Breast epithelium (tissue), 4 donors: Measurements from ENCODE around the gene EML6. TPM values are rescaled to one million over a fixed set of nuclear protein-coding genes. Genes with fewer than 3 reads are reported as not detected.

Source experiments
- DNase-seq, 2 donors: peaks; one replicate each; pipeline ENCODE4 v3.0.0-alpha.2; 2019; ENCODE audit warnings: low spot score in 2 of 2
- H3K27ac ChIP-seq, 2 donors: fragments of 200-600 bp; sonication (generic) in 1 of 2; one replicate each; pipeline ENCODE4 v1.5.1; 2016 to 2019; ENCODE audit warnings: mild to moderate bottlenecking in 1 of 2
- H3K27me3 ChIP-seq, 2 donors: fragments of 200-600 bp; sonication (generic) in 1 of 2; one replicate each; pipeline versions ENCODE4 v1.5.1 to v1.6.0; 2017 to 2019; ENCODE audit warnings: control low read depth in 1 of 2, mild to moderate bottlenecking in 1 of 2
- H3K36me3 ChIP-seq: fragments of 200-600 bp; one replicate; pipeline ENCODE4 v1.5.1; 2019
- H3K4me1 ChIP-seq, 2 donors: fragments of 200-600 bp; sonication (generic); one replicate each; pipeline ENCODE4 v1.5.1; 2016 to 2019; ENCODE audit warnings: control low read depth in 1 of 2
- H3K4me3 ChIP-seq, 3 donors: fragments of 200-600 bp; sonication (generic); 1 replicate in 2 of 3; 2 replicates in 1 of 3; pipeline ENCODE4 v1.5.1; 2016 to 2019; ENCODE audit warnings: mild to moderate bottlenecking in 3 of 3, moderate library complexity in 2 of 3
- H3K9me3 ChIP-seq, 2 donors: fragments of 200-600 bp; sonication (generic) in 1 of 2; one replicate each; pipeline ENCODE4 v1.5.1; 2016 to 2019; ENCODE audit warnings: control low read depth in 1 of 2
- POLR2A ChIP-seq: fragments of 450-650 bp; IDR thresholded peaks from one replicate; pipeline ENCODE4 v1.6.1; 2016; ENCODE audit warnings: antibody characterized with exemption, mild to moderate bottlenecking, moderate library complexity
- POLR2AphosphoS5 ChIP-seq, 3 donors: sonication (generic); formaldehyde crosslinking; IDR thresholded peaks; one replicate each; pipeline ENCODE4 v1.6.1; 2017; ENCODE audit warnings: antibody characterized with exemption in 3 of 3
- intact Hi-C: fragments of 100-400 bp; cut with DNase I; formaldehyde crosslinking; loops from one replicate; pipeline ENCODE4 v1.15.1; 2023; ENCODE audit warnings: low total_unique reads
- total RNA-seq, 3 donors: library from RNA; depleted of rRNA; stranded (reverse); fragments of >200 nt; gene quantifications; one replicate each; pipeline ENCODE4 v1.1.0, GENCODE V29; 2016
- TF ChIP-seq, protein P1 (sequence below), 3 donors: fragments of 450-650 bp; IDR thresholded peaks; one replicate each; pipeline ENCODE4 v1.5.1; 2016 to 2017; ENCODE audit warnings: antibody characterized with exemption in 3 of 3, mild to moderate bottlenecking in 3 of 3, moderate library complexity in 3 of 3

Gene EML6
- total RNA-seq, 3 donors from 2014 or later: 1.9 to 5.9 (median 2.3) TPM

DNA sequence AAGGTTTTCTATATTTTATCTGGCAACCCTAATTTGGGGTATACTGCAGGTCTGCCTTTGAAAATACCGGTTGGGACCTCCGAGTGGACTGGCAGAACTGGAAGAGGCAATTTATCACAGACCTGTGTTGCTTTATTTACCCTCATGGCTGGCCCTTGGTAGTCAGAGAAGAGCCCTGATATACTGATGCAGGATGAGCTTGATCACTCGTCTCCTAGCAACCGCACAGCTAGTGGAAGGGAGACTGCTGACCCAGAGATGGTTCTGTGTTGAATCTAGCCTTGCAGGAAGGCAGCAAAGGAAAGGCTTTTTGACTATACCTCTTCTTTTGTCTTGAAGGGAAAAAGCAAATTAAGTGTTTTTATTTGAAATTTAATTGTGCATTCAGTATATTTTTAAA lies 154.7 kb downstream of the EML6 start:
- H3K9me3 ChIP-seq: no peaks in the 10 kb centered on the region
- H3K27me3 ChIP-seq: no peaks in the 10 kb centered on the region
- intact Hi-C loops: no loop called here
- no peaks in the 10 kb centered on the region for H3K4me1 ChIP-seq
- no peaks in the 10 kb centered on the region for H3K36me3 ChIP-seq
- H3K4me3 ChIP-seq: no peak overlapping the region
- no peak overlapping the region for H3K27ac ChIP-seq
- DNase-seq: no peak
- TF ChIP-seq, protein P1, sequence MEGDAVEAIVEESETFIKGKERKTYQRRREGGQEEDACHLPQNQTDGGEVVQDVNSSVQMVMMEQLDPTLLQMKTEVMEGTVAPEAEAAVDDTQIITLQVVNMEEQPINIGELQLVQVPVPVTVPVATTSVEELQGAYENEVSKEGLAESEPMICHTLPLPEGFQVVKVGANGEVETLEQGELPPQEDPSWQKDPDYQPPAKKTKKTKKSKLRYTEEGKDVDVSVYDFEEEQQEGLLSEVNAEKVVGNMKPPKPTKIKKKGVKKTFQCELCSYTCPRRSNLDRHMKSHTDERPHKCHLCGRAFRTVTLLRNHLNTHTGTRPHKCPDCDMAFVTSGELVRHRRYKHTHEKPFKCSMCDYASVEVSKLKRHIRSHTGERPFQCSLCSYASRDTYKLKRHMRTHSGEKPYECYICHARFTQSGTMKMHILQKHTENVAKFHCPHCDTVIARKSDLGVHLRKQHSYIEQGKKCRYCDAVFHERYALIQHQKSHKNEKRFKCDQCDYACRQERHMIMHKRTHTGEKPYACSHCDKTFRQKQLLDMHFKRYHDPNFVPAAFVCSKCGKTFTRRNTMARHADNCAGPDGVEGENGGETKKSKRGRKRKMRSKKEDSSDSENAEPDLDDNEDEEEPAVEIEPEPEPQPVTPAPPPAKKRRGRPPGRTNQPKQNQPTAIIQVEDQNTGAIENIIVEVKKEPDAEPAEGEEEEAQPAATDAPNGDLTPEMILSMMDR (IDR thresholded peaks at IDR 0.05): no peak
- TF ChIP-seq POLR2A: no peak
- TF ChIP-seq POLR2AphosphoS5 (IDR thresholded peaks at IDR 0.05): no peak

DNA sequence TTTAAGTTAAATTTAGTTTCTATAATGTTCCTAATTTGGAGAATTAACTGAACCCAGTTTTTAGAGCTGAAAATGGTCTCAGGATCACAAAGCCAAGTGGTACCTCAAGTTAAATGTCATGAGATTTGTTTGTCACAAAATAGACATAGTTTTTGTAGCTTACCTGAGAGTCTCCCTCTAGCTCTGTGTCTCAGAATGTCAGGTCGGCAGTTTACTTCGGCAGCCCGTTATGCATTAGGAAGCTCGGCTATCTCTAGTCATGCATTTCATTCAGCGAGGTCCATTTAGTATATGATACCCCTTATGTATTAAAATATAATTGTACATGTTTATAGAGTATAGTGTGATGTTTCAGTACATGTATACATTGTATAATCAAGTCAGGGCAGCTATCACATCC lies 155.6 kb downstream of the EML6 start:
- Histone ChIP-seq H3K27ac (no peak overlapping the region), H3K27me3 (no peaks in the 10 kb centered on the region), H3K9me3 (no peaks in the 10 kb centered on the region), H3K36me3 (no peaks in the 10 kb centered on the region), H3K4me1 (no peaks in the 10 kb centered on the region), H3K4me3 (no peak overlapping the region)
- no peak for DNase-seq
- intact Hi-C loops: no loop called here
- TF ChIP-seq POLR2A: no peak
- TF ChIP-seq, protein P1 (IDR thresholded peaks at IDR 0.05): no peak
- no peak for TF ChIP-seq POLR2AphosphoS5 (IDR thresholded peaks at IDR 0.05)

DNA sequence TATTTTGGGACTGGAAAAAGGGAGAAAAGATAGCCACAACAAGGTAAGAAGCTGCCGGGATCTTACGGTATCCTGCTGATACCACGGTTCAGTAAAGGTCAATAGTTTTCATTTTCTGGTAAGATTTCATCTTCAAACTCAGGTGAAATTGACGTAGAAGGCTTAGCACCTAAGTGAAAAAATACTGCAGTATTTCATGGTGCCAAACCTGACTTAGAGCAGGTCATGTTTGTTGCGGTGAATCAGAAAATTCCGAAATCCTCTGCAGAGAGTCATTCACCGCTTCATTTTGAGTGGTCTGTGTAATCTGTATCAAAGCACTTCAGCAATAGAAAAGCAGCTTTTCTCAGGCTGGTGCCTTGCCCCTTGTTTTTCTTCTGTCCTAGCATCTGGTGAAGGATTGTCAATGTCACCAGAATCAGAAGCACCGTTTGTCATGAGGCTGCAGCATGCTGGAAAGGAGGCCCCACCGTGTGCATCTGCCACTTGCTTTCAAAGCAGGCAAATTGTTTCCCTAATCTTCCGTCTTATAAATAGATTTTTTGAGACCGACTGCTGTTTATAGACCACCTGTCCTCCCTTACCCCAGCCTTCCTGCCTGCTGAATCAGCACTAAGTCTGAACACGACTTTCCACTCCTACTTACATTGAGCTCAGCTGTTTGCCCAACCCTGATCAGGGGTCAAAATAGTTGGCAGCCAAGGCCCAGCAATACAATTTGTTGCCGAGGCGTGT lies 156.3 kb downstream of the EML6 start:
- no peaks in the 10 kb centered on the region for H3K36me3 ChIP-seq

DNA sequence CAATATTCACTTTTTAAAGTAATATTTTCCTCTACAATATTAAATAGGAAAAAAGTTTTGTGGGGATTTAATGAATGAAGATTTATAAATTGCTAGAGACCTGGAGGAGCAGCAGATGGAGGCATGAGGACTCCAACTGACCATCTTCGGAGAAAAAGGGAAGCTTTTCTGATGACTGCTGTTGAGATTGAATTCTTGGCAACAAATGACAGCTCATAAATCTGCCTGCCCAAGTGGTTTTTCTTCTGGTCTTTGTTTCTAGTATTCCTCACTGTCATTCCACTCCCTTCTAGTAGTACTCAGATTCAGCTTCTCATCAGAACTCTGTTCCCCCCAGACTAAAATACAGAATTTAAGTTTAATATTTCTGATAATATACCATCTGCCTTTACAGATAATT lies 157.0 kb downstream of the EML6 start:
- Histone ChIP-seq H3K27ac (no peak overlapping the region), H3K36me3 (no peaks in the 10 kb centered on the region), H3K4me3 (no peak overlapping the region), H3K9me3 (no peaks in the 10 kb centered on the region), H3K4me1 (no peaks in the 10 kb centered on the region), H3K27me3 (no peaks in the 10 kb centered on the region)
- DNase-seq: no peak
- intact Hi-C loops: no loop called here
- TF ChIP-seq, protein P1 (IDR thresholded peaks at IDR 0.05): no peak
- TF ChIP-seq POLR2A (no peak), POLR2AphosphoS5 (IDR thresholded peaks at IDR 0.05) (no peak)

More for the DNA sequence above, 156.3 kb downstream of the EML6 start:
- intact Hi-C loops: no loop called here
- H3K4me1 ChIP-seq: no peaks in the 10 kb centered on the region
- TF ChIP-seq POLR2AphosphoS5 (IDR thresholded peaks at IDR 0.05) (no peak), POLR2A (no peak)
- TF ChIP-seq, protein P1 (IDR thresholded peaks at IDR 0.05): no peak
- H3K9me3 ChIP-seq: no peaks in the 10 kb centered on the region
- no peak overlapping the region for H3K4me3 ChIP-seq
- H3K27me3 ChIP-seq: no peaks in the 10 kb centered on the region
- no peak for DNase-seq
- no peak overlapping the region for H3K27ac ChIP-seq

DNA sequence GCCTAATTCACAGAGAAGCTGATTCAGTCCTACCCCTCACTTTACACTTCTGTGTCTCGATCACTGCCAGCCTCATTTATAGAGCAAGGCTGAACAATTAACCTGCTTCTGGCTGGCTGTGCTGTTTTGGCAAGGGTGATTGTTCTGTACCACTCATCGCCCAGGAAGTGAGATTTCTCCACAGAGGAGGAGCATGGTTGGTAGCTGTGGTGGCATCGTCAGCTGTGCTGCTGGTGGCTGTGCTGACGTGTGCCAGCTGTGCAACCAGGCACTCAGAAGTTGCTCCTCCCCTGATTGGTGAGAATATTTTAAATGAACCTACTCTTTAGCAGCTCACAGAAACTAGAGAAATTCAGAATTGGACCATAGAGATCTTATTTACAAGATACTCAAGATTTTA lies 158.3 kb downstream of the EML6 start:
- no peaks in the 10 kb centered on the region for H3K4me1 ChIP-seq
- no peaks in the 10 kb centered on the region for H3K27me3 ChIP-seq
- intact Hi-C loops: no loop called here
- H3K27ac ChIP-seq: no peak overlapping the region
- no peaks in the 10 kb centered on the region for H3K36me3 ChIP-seq
- TF ChIP-seq, protein P1 (IDR thresholded peaks at IDR 0.05): no peak
- no peak for TF ChIP-seq POLR2AphosphoS5 (IDR thresholded peaks at IDR 0.05)
- H3K4me3 ChIP-seq: no peak overlapping the region
- no peak for DNase-seq
- no peaks in the 10 kb centered on the region for H3K9me3 ChIP-seq
